ENCODE data around the gene TRIM24.

TRIM24 gene

GRCh38 chr7:138625084-138625848 is 165.2 kb downstream of the TRIM24 start:
- no peak for DNase-seq (ENCODE audit: low spot score)

GRCh38 chr7:138625849-138626230 is 165.8 kb downstream of the TRIM24 start:
- DNase-seq (ENCODE audit: low spot score) = no peak

- no peak for DNase-seq (ENCODE audit: low spot score)
These were observed 166.8 kb downstream of the TRIM24 start for GRCh38 chr7:138626846-138627245.

GRCh38 chr7:138627361-138627760 is 167.3 kb downstream of the TRIM24 start:
- DNase-seq (ENCODE audit: low spot score) = no peak

- DNase-seq (ENCODE audit: low spot score) = no peak
These were observed 170.1 kb downstream of the TRIM24 start for GRCh38 chr7:138630059-138630610.

- DNase-seq (ENCODE audit: low spot score) = no peak
These were observed 172.3 kb downstream of the TRIM24 start for GRCh38 chr7:138632384-138632783.

GRCh38 chr7:138632826-138633602 is 173.0 kb downstream of the TRIM24 start:
- no peak for DNase-seq (ENCODE audit: low spot score)
